NCI-H2227 (cell line): Measurements from ENCODE around the gene SGMS1.
"Not testable (repeated sequence)": the region's sequence is repeated elsewhere in the genome, so short reads cannot be mapped to it uniquely, and the experiment has no call there.

Source experiments
- DNase-seq: peaks from one replicate; lab custom pipeline; 2025; ENCODE audit not compliant: unreplicated experiment; lab: John Stamatoyannopoulos, UW

The SGMS1 gene

DNA sequence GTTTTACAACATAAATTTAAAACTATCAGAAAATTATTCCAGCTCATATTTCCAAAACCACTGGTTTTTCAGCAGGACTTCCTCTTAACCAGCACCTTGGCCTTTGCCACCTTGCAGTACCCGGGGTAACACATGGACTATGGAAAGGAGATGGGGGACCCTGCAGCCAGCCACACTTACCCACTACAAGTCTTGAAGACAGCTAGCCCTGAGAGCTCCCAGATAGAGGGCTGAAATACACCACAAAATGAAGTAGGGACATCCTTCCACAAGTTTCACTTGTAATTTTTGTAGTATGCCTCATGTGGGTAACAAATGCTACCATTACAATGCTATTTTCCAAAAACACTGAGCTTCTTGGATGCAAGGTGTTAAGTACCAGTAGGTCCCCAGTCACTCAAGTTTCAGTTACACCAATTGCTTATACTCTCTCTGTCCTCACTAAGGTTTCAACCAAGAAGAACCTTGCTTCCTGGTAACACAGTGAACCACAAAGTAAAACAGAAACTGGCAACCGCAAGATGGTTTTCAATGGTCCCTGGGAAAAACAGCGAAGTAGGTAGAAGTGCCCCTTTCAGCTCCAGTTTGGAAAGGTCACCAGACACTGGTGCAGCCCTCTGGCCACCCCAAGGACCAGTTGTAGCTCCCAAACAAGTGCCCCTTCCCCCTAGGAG lies 110.9 kb downstream of the SGMS1 start:
- DNase-seq = no peak

DNA sequence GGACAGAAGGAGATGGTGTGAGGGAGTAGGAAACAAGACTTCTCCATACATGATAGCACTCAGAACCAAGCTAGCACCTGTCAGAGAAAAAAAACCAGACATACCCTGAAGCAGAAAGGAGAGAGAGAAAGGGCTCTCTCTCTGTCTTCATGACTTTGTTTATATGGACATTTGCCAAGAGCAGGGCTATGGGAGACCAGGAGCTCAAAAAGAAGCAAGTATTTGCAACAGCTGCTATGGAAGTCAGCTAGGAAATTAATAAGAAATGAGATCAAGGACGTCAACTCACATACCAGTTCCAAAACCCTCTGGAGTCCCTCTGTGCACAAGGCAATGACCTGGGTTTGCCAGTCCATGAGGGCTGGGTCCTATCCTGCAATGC lies 111.6 kb downstream of the SGMS1 start:
- DNase-seq = no peak

GRCh38 chr10:50511492-50512213 lies 112.1 kb downstream of the SGMS1 start:
- no peak for DNase-seq

DNA sequence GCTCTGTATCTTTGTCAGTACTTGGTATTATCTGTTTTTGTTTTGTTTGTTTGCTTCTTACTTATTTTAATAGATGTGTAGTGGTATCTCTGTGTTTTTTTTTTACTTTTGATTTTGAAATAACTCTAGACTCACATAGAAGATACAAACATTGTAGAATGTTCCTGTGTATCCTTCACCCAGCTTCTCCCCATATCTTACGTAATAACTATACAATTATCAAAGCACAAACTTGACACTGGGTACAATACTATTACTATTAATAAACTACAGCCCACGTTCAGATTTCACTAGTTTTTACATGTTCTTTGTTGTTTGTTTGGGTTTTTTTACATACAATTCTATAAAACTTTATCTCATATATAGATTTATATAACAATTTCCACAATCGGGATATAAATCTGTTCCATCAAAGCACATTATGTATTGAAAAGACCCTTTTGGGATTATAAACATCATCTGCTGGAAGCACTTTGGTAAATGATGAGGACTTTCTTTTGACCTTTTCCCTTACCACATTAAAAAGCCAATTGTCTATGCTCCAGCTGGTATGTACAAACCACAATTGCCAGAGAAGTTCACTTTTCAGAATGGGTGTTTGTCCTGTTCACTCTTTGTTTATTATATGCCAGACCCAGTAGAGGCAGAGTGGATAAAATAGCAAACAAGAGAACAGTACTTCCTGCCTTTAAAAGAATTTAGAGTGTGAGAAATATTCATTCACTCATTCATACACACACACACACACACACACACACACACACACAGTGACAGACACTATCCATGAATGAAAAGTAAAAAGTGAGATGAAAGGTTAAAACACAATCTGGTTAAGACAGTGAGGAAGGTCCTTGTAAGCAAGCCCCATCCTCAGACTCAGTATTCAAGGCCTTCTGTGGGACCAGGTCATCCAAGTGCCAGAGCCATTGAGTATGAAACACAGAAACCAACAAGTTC lies 113.0 kb downstream of the SGMS1 start:
- DNase-seq = no peak

- DNase-seq = no peak
These were observed 115.3 kb downstream of the SGMS1 start for GRCh38 chr10:50508315-50509051.

DNA sequence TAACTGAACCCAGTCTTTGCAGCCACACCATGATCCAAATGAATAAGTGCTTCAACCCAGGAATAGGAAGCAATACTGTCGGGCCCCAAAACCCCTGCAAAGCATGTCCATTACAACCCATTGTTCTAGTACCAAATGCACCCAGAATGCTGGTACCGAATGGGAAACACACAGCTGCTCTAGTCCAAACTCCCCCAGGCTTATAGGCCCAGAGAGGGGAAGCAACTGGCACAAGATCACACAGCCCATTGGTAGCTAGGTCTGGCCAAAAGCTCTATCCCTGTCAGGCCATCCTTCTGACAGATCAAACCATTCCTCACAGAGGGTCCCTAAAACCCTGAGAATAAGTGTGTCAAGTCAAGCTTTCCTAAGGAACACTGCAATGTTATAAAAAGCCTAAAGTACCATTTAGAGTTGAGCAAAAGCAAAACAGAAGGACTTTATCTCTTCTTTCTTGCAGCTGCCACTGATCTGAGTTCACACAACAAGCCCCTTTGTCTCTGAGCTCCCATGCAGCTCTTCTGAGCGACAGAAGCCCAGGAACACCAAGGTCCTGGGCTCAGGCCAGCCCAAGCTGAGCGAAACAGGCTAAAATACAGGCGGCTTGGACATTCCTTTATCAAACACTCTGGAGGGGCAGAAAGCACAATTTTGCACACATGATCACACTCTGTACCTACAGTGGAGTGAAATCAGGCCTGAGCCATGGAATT lies 116.7 kb downstream of the SGMS1 start:
- DNase-seq = no peak

- no peak for DNase-seq
These were observed 119.4 kb downstream of the SGMS1 start for GRCh38 chr10:50504389-50504788.

GRCh38 chr10:50503661-50504320 lies 120.0 kb downstream of the SGMS1 start:
- no peak for DNase-seq

- DNase-seq = not testable (repeated sequence)
These were observed 120.6 kb downstream of the SGMS1 start for GRCh38 chr10:50503156-50503555.

DNA sequence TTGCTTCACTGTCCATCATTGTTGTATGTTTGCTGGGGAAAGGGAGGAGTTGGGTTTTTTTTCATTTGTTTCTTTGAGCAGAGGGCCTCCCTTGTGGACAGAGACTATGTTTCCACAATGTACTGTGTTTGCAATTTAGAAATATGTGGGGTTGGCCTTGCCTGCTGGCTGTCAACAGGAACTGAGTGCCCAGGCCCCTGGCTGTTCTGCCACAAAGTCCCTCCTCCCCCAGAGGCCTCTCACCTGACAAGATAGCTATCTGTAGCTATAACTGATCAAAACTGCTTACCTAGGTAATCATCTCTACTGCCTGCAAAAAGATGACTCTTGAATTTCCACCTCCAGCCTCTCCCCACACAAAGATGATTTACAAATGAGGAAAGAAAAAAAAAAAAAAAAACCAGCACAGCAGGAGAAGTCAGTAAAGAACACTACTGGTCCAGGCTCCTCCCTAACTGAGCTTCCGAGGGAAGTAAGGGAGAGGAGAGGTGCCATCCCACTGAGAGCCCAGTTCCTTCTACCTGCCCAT lies 121.8 kb downstream of the SGMS1 start:
- DNase-seq = no peak

- DNase-seq = no peak
These were observed 122.3 kb downstream of the SGMS1 start for GRCh38 chr10:50501478-50501877.

- DNase-seq = no peak
These were observed 125.3 kb downstream of the SGMS1 start for GRCh38 chr10:50498465-50498864.

DNA sequence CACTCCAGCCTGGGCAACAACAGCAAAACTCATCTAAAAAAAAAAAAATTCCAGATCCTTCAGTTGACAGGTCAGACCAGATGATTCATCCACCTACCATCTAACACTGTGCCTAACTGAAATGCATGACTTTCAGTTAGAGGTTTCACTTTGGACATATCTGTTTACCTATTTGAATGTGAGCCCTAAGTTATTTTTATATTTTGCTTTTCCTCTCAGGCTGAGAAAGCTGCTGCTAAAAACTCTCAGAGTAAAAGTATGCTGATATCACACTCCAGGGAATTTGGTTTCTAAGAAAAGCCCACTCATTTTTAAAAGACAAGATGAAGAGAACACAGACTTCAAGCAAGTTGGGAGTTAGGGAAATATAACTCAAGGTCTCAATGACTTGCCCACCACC lies 126.0 kb downstream of the SGMS1 start:
- no peak for DNase-seq

GRCh38 chr10:50496228-50496627 lies 127.5 kb downstream of the SGMS1 start:
- no peak for DNase-seq

DNA sequence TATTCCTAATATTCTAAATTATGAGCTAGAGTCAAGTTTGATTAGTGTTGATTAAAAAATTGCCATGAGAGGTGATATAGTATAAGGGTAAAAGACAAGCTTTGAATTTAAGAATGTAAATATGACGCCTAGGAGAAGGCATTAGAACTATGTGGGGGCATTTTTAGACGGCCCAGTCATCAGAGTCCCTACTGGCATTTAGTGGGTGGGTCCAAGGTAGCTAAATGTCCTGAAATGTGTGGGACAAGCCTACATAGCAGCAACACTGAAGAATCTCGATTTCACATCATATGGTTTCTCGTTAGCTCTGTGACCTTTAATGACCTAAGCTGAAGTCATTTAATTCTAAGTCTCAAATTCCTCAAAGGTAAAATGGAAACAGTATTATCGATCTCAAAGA lies 133.5 kb downstream of the SGMS1 start:
- no peak for DNase-seq

DNA sequence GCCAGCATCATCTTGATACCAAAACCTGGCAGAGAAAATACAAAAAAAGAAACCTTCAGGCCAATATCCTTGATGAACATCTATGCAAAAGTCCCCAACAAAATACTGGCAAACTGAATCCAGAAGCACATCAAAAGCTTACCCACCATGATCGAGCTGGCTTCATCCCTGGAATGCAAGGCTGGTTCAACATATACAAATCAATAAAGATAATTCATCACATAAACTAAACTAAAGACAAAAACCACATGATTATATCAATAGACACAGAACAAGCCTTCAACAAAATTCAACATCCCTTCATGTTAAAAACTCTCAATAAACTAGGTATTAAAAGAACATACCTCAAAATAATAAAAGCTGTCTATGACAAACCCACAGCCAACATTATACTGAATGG lies 139.2 kb downstream of the SGMS1 start:
- not testable (repeated sequence) for DNase-seq

GRCh38 chr10:50480054-50481007 lies 143.4 kb downstream of the SGMS1 start:
- no peak for DNase-seq
